Sigmoid colon (tissue), 3 donors: Measurements from ENCODE around the gene DNAJC17.

Experiments used
- POLR2A ChIP-seq, 2 donors: fragments of 450-650 bp; IDR thresholded peaks; one replicate each; pipeline ENCODE4 v1.6.1; 2016; ENCODE audit warnings: antibody characterized with exemption in 2 of 2, mild to moderate bottlenecking in 2 of 2, moderate library complexity in 2 of 2
- TF ChIP-seq, protein P1 (sequence below), 4 experiments: fragments of 450-650 bp in 3 of 4; fragments of 200-600 bp in 1 of 4; IDR thresholded peaks; one replicate each; pipeline ENCODE4 v1.5.1; 2016 to 2019; ENCODE audit warnings: antibody characterized with exemption in 4 of 4, mild to moderate bottlenecking in 3 of 4, moderate library complexity in 2 of 4

DNA sequence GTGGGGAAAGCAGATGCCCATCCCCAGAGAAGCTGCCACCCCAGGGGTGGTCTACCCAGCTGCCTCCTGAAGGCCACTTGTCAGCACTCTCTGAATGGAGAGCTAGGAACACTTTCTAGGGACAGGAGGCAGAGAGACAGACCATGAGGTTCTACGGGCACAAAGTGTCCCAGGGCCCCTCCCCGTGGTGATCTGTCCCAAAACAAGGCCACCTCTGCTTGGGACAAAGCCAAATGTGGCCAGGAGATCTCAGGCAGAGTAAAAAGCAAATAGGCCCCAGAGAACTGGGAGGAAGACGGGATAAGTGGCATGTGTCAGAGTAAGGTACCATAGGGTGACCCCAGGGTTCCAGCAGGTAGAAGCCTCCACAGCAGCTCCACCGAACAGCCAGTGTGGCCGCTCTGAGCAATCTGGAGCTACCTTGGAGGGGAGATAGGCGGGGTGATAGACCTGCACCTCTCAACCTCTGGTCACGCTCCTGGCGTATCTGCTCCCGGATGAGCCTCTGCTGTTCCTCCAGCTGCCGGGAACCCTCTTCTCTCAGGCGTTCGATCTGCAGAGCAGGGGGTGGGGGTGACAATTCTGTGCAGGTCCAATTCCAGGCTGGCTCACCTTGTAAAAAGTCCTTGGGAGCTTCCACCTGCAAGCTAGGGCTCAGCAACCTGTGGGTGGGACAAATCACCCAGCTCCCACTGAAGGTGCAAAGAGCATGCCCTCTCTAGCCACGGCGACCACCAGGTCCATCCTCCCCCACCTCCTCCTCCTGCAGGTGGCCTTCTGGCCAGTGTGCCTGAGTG, 31.3 kb downstream of the DNAJC17 start:
- TF ChIP-seq, protein P1, sequence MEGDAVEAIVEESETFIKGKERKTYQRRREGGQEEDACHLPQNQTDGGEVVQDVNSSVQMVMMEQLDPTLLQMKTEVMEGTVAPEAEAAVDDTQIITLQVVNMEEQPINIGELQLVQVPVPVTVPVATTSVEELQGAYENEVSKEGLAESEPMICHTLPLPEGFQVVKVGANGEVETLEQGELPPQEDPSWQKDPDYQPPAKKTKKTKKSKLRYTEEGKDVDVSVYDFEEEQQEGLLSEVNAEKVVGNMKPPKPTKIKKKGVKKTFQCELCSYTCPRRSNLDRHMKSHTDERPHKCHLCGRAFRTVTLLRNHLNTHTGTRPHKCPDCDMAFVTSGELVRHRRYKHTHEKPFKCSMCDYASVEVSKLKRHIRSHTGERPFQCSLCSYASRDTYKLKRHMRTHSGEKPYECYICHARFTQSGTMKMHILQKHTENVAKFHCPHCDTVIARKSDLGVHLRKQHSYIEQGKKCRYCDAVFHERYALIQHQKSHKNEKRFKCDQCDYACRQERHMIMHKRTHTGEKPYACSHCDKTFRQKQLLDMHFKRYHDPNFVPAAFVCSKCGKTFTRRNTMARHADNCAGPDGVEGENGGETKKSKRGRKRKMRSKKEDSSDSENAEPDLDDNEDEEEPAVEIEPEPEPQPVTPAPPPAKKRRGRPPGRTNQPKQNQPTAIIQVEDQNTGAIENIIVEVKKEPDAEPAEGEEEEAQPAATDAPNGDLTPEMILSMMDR (IDR thresholded peaks at IDR 0.05): no peak
- TF ChIP-seq POLR2A (IDR thresholded peaks at IDR 0.05): no peak
